Endothelial cell of umbilical vein (primary cell): ENCODE results near the gene BCAR3. TPM values are rescaled to one million over a fixed set of nuclear protein-coding genes. Genes with fewer than 3 reads are reported as not detected.

Experiments used
- BruUV-seq: library from RNA; stranded (reverse); fragments of 400-500 nt; replicated peaks from 2 replicates; lab custom pipeline; 2021; lab: Mats Ljungman, UMichigan
- CTCF ChIA-PET: fragments of 300-600, 350-600 bp; sonication (Branson Sonifier 250); formaldehyde crosslinking; loops from one replicate; lab custom pipeline; 2021; ENCODE audit warnings: antibody characterized with exemption, inconsistent platforms; lab: Charles Lee
- POLR2A ChIA-PET: fragments of 300-600, 350-600 bp; sonication (Branson Sonifier 250); formaldehyde crosslinking; loops from one replicate; lab custom pipeline; 2021; ENCODE audit warnings: antibody characterized with exemption, inconsistent platforms; lab: Charles Lee
- DNase-seq: peaks from one replicate; pipeline ENCODE4 v3.0.0-alpha.2; 2011; ENCODE audit warnings: low read depth, low spot score
- FAIRE-seq: peaks from 2 replicates; lab custom pipeline; 2011; peaks lifted over from hg19 to GRCh38; lab: Jason Lieb, UNC
- H2AFZ ChIP-seq: 2 replicates; pipeline ENCODE4 v1.6.0; 2012; ENCODE audit warnings: low read depth, low read length, control low read depth, inconsistent platforms
- H3K27ac ChIP-seq: 2 replicates; pipeline ENCODE4 v1.5.1; 2011; ENCODE audit warnings: low read depth, mild to moderate bottlenecking, control low read depth, low read length, moderate library complexity; ENCODE audit not compliant: insufficient read depth
- H3K27me3 ChIP-seq, 2 experiments: 2 replicates each; pipeline versions ENCODE4 v1.6.0 to v1.6.1; 2011; ENCODE audit warnings: low read length in 2 of 2, mixed read lengths in 1 of 2; ENCODE audit not compliant: control insufficient read depth in 2 of 2, insufficient read depth in 2 of 2
- H3K36me3 ChIP-seq, 2 experiments: 2 replicates in 1 of 2; 3 replicates in 1 of 2; pipeline ENCODE4 v1.5.1; 2011; ENCODE audit warnings: low read length in 2 of 2, mild to moderate bottlenecking in 1 of 2, moderate library complexity in 1 of 2; ENCODE audit not compliant: control insufficient read depth in 2 of 2, insufficient read depth in 2 of 2; ENCODE audit errors: extremely low read depth in 1 of 2
- H3K4me1 ChIP-seq: 3 replicates; pipeline ENCODE4 v1.5.1; 2011; ENCODE audit warnings: mild to moderate bottlenecking, low read length; ENCODE audit not compliant: control insufficient read depth, insufficient read depth; ENCODE audit errors: extremely low read depth
- H3K4me2 ChIP-seq: 2 replicates; pipeline ENCODE4 v1.6.1; 2011; ENCODE audit warnings: low read length, control low read depth, mixed read lengths; ENCODE audit not compliant: insufficient read depth
- H3K4me3 ChIP-seq, 3 experiments: fragments of 200-600 bp in 1 of 3; sonication (generic), shearing (Covaris generic) in 1 of 3; replicated peaks in 1 of 3; 2 replicates each; pipeline ENCODE4 v1.5.1; 2011 to 2016; ENCODE audit warnings: control low read depth in 3 of 3, low read length in 3 of 3, mild to moderate bottlenecking in 2 of 3, inconsistent platforms in 1 of 3, low read depth in 1 of 3, moderate library complexity in 1 of 3; ENCODE audit not compliant: insufficient read depth in 1 of 3
- H3K79me2 ChIP-seq: 2 replicates; pipeline ENCODE4 v1.6.0; 2012; ENCODE audit warnings: low read length, inconsistent platforms; ENCODE audit not compliant: control insufficient read depth, insufficient read depth
- H3K9ac ChIP-seq: replicated peaks from 2 replicates; pipeline ENCODE3; 2011; ENCODE audit warnings: low read length, control low read depth; ENCODE audit not compliant: insufficient read depth; ENCODE audit errors: extremely low read depth
- H3K9me1 ChIP-seq: replicated peaks from 3 replicates; pipeline ENCODE4 v1.6.0; 2011; ENCODE audit warnings: mild to moderate bottlenecking, low read length; ENCODE audit not compliant: control insufficient read depth, insufficient read depth; ENCODE audit errors: extremely low read depth
- H3K9me3 ChIP-seq: replicated peaks from 2 replicates; pipeline ENCODE4 v1.5.1; 2012; ENCODE audit warnings: low read length, inconsistent platforms; ENCODE audit not compliant: control insufficient read depth, insufficient read depth
- H4K20me1 ChIP-seq: replicated peaks from 2 replicates; pipeline ENCODE3; 2011; ENCODE audit warnings: mild to moderate bottlenecking, low read length; ENCODE audit not compliant: control insufficient read depth, insufficient read depth; ENCODE audit errors: extremely low read depth
- EZH2 ChIP-seq: IDR thresholded peaks from 2 replicates; pipeline ENCODE4 v1.6.1; 2012; ENCODE audit warnings: borderline replicate concordance, low read depth, mild to moderate bottlenecking, moderate library complexity, low read length, inconsistent platforms; ENCODE audit not compliant: severe bottlenecking
- FOS ChIP-seq: IDR thresholded peaks from 2 replicates; pipeline ENCODE4 v1.6.1; 2011; ENCODE audit warnings: mild to moderate bottlenecking, low read length, moderate library complexity, borderline replicate concordance; ENCODE audit not compliant: insufficient read depth
- GATA2 ChIP-seq: IDR thresholded peaks from 2 replicates; pipeline ENCODE4 v1.7.0; 2011; ENCODE audit warnings: low read depth, mild to moderate bottlenecking, moderate library complexity, mixed read lengths, low read length; ENCODE audit not compliant: insufficient read length, insufficient read depth
- JUN ChIP-seq: IDR thresholded peaks from 2 replicates; pipeline ENCODE4 v1.6.1; 2011; ENCODE audit warnings: borderline replicate concordance, low read depth; ENCODE audit not compliant: insufficient read length, insufficient read depth
- MAX ChIP-seq: IDR thresholded peaks from 2 replicates; pipeline ENCODE4 v1.6.1; 2011; ENCODE audit not compliant: insufficient read depth, insufficient read length
- MYC ChIP-seq: IDR thresholded peaks from one replicate; pipeline ENCODE4 v1.6.1; 2011; ENCODE audit warnings: mild to moderate bottlenecking, low read depth, low read length
- POLR2A ChIP-seq: IDR thresholded peaks from 2 replicates; pipeline ENCODE4 v1.6.1; 2012; ENCODE audit warnings: low read depth, mild to moderate bottlenecking, control low read depth, low read length
- POLR2AphosphoS5 ChIP-seq: IDR thresholded peaks from 2 replicates; pipeline ENCODE4 v1.6.1; 2012; ENCODE audit warnings: low read depth, mild to moderate bottlenecking, control low read depth, low read length, moderate library complexity; ENCODE audit not compliant: insufficient read depth
- dilution Hi-C: fragments of 300-500 bp; cut with MboI; formaldehyde crosslinking; loops from one replicate; pipeline ENCODE4 v1.15.0; 2019; ENCODE audit warnings: low sequenced_read_pairs; ENCODE audit not compliant: extremely low pct_ligation_motif_present
- intact Hi-C: fragments of 100-400 bp; cut with micrococcal nuclease; formaldehyde crosslinking; loops from one replicate; pipeline ENCODE4 v1.10.0; 2022
- polyA plus RNA-seq, 4 experiments: library from polyadenylated mRNA; depleted of rRNA in 3 of 4; stranded (reverse) in 3 of 4; unstranded in 1 of 4; fragments of >200 nt; gene quantifications; 2 replicates each; pipeline versions ENCODE4 v1.2.1 to v1.2.3, GENCODE V29; 2011 to 2012; ENCODE audit warnings: missing spikeins in 1 of 4
- total RNA-seq: library from RNA; stranded (reverse); gene quantifications from 2 replicates; pipeline ENCODE4 v1.2.3, GENCODE V29; 2021
- TF ChIP-seq, protein P1 (sequence below), 2 donors: IDR thresholded peaks; 1 replicate in 1 of 2; 2 replicates in 1 of 2; pipeline ENCODE4 v1.5.1; 2011; ENCODE audit warnings: low read length in 2 of 2, mild to moderate bottlenecking in 2 of 2, moderate library complexity in 2 of 2, control low read depth in 1 of 2, inconsistent platforms in 1 of 2, low read depth in 1 of 2; ENCODE audit not compliant: insufficient read depth in 1 of 2; ENCODE audit errors: extremely low read depth in 1 of 2

BCAR3 gene
- total and polyA plus RNA-seq, 2 donors (not counting 3 experiments of a cell fraction or from before 2014, with no cell fraction given): 17.5 to 32.9 TPM

- FAIRE-seq (no peak), DNase-seq (no peak)
- no peaks in the 10 kb centered on the region for H3K27me3 ChIP-seq
- H3K27ac ChIP-seq: no peak overlapping the region
- H4K20me1 ChIP-seq: no peaks in the 10 kb centered on the region
- no peaks in the 10 kb centered on the region for H3K79me2 ChIP-seq
- H3K9me3 ChIP-seq: no peaks in the 10 kb centered on the region
- CTCF ChIA-PET: interaction anchor here (1.4 to 3.3 kb wide), 6 partner anchors 10 to 154 kb away, joined by 3 to 16 read pairs (median 9); partner anchors contain the start of gene BCAR3
- TF ChIP-seq MYC (no peak), MAX (no peak), POLR2A (no peak), POLR2AphosphoS5 (no peak), JUN (no peak), EZH2 (no peak), FOS (no peak), GATA2 (no peak)
- TF ChIP-seq, protein P1, sequence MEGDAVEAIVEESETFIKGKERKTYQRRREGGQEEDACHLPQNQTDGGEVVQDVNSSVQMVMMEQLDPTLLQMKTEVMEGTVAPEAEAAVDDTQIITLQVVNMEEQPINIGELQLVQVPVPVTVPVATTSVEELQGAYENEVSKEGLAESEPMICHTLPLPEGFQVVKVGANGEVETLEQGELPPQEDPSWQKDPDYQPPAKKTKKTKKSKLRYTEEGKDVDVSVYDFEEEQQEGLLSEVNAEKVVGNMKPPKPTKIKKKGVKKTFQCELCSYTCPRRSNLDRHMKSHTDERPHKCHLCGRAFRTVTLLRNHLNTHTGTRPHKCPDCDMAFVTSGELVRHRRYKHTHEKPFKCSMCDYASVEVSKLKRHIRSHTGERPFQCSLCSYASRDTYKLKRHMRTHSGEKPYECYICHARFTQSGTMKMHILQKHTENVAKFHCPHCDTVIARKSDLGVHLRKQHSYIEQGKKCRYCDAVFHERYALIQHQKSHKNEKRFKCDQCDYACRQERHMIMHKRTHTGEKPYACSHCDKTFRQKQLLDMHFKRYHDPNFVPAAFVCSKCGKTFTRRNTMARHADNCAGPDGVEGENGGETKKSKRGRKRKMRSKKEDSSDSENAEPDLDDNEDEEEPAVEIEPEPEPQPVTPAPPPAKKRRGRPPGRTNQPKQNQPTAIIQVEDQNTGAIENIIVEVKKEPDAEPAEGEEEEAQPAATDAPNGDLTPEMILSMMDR (IDR thresholded peaks at IDR 0.05; ENCODE audit: extremely low read depth in 1 of 2, insufficient read depth in 1 of 2, low read depth in 1 of 2, low read length in 2 of 2): no peak
- dilution Hi-C loops: no loop called here
- no peaks in the 10 kb centered on the region for H3K36me3 ChIP-seq
- no peaks in the 10 kb centered on the region for H3K9me1 ChIP-seq
- BruUV-seq: no TSS peak
- POLR2A ChIA-PET: no interaction called here
- H3K4me2 ChIP-seq: no peak overlapping the region
- intact Hi-C loops: loop anchor here (5.0 kb wide), 1 partner anchor 111 kb away; no protein-coding TSS in a partner anchor
- H3K4me1 ChIP-seq: peaks cover 28% of the 10 kb centered on the region
- no peak overlapping the region for H2AFZ ChIP-seq
- no peak overlapping the region for H3K9ac ChIP-seq
- no peak overlapping the region for H3K4me3 ChIP-seq
These were observed 9.5 kb upstream of the BCAR3 start for GRCh38 chr1:93690921-93691789.
